Thyroid gland (tissue), 4 donors: ENCODE measurements around the gene NOTCH2. TPM values are rescaled to one million over a fixed set of nuclear protein-coding genes. Genes with fewer than 3 reads are reported as not detected.
"Not testable (repeated sequence)": the region's sequence is repeated elsewhere in the genome, so short reads cannot be mapped to it uniquely, and the experiment has no call there.

Experiments
- DNase-seq, 2 donors: peaks; one replicate each; pipeline ENCODE4 v3.0.0-alpha.2; 2019
- H3K27ac ChIP-seq, 3 donors: fragments of 200-600 bp; sonication (generic); 1 replicate in 2 of 3; 2 replicates in 1 of 3; pipeline ENCODE4 v1.5.1; 2016 to 2019; ENCODE audit warnings: mild to moderate bottlenecking in 1 of 3, moderate library complexity in 1 of 3
- H3K27me3 ChIP-seq: fragments of 200-600 bp; sonication (generic); one replicate; pipeline ENCODE4 v1.5.1; 2019
- H3K36me3 ChIP-seq, 2 donors: fragments of 200-600 bp; sonication (generic); one replicate each; pipeline ENCODE4 v1.5.1; 2016 to 2019
- H3K4me1 ChIP-seq, 2 donors: fragments of 200-600 bp; sonication (generic); one replicate each; pipeline ENCODE4 v1.5.1; 2017 to 2019
- H3K4me3 ChIP-seq, 3 donors: fragments of 200-600 bp; sonication (generic); replicated peaks in 1 of 3; 1 replicate in 2 of 3; 2 replicates in 1 of 3; pipeline ENCODE4 v1.5.1; 2016; ENCODE audit warnings: mild to moderate bottlenecking in 1 of 3
- H3K9me3 ChIP-seq: fragments of 200-600 bp; sonication (generic); one replicate; pipeline ENCODE4 v1.5.1; 2017
- POLR2A ChIP-seq, 2 donors: fragments of 450-650 bp; IDR thresholded peaks; one replicate each; pipeline ENCODE4 v1.6.1; 2017; ENCODE audit warnings: antibody characterized with exemption in 2 of 2, mild to moderate bottlenecking in 2 of 2, moderate library complexity in 1 of 2
- WGBS, 2 donors: methylation state at CpG; one replicate each; pipeline ENCODE4 v1.1.5; 2017; 5-methylcytosine and 5-hydroxymethylcytosine counted together
- intact Hi-C: fragments of 100-400 bp; cut with DNase I; formaldehyde crosslinking; loops from one replicate; pipeline ENCODE4 v1.15.1; 2023
- total RNA-seq, 4 donors: library from RNA; depleted of rRNA; stranded (reverse); fragments of >200 nt; gene quantifications; one replicate each; pipeline ENCODE4 v1.2.3, GENCODE V29; 2016

The NOTCH2 gene
- 100 to 1,000 TPM in 3 of 4 donors, 10 to 100 TPM in 1; 87.2 to 142 (median 115) TPM for total RNA-seq

- no CpG with 5 or more reads among the region's 95 CpGs for WGBS, 2 donors
- H3K27me3 ChIP-seq, H3K4me1 ChIP-seq, H3K9me3 ChIP-seq, H3K36me3 ChIP-seq, intact Hi-C loops: not testable (repeated sequence)
- TF ChIP-seq POLR2A (IDR thresholded peaks at IDR 0.05), result peak in 1 of 2 donors; percentile 79
- Histone ChIP-seq H3K27ac (peak within 1 kb of the TSS; percentile 50 to 94 (median 89)), H3K4me3 (peak within 1 kb of the TSS in 2 of 3 donors; percentile 30 to 67)
- DNase-seq, result peak; percentile 60 to 62
Measured at GRCh38 chr1:120069067-120069919, at the start of gene NOTCH2. NOTCH2 (minus strand) TSS chr1:120069662; CDS start chr1:120069406, 256 bp downstream.

DNA sequence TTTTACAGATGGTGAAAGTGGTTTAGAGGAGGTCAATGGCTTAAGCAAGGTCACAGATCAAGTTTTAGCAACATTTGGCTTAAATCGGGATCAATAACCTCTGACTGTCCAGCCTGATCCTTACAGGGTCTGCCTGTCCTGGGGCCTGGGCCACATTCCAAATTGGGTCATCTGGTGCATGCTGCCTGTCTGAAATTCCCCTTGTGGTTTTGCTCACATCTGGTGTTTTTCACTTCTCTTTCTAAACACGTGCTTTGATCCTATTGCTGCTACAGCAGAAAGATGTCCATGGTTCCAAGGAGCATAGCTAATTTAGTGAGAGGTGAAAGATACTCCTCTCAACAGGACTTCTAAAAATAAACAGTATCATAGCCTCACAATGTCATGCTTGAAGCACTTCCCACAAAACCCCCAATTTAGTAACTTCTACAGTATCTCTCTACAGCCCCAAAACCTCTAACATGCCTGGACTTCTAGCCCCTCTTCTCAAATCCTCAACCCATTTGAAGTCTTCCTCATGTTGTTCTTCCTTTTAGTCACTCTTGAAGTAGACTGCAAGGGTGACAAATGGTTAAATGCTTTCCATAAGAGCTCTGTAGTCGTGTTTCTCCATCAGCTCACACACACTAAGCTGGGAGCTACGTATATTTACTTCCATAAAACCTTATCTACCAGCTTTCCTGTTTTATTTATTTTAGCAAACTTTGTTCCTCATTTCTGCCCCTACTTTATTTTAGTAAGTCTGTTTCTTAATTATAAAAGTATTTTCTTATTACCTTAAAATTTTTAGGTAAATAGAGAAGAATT is 48.1 kb upstream of the NOTCH2 start:
- H3K27me3 ChIP-seq, H3K27ac ChIP-seq, intact Hi-C loops, H3K36me3 ChIP-seq, H3K4me1 ChIP-seq, H3K9me3 ChIP-seq, H3K4me3 ChIP-seq: not testable (repeated sequence)
- peak in 1 of 2 donors; percentile 7 for DNase-seq
- 65 to 73% methylated on average over 2 of the region's 4 CpGs for WGBS, 2 donors

DNA sequence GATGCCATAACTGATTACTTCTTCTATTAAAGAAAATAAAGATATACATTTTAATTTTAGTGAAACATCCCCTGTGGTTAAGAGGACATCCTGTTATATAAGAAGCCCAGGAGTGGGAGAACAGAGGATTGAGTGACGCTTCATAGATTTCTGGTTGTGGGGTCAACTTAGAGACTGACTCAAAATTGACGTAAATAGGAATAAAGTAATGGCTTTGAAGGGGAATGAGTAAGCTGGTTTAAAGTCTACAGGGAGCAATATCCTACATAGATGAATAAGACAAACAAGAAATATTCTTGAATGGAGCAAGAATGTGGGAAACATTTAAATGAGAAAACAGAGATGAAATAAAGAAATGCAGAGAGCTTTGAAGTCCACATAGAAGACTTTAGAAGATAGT is 46.6 kb upstream of the NOTCH2 start:
- H3K4me1 ChIP-seq, H3K36me3 ChIP-seq, H3K4me3 ChIP-seq, H3K27me3 ChIP-seq, H3K27ac ChIP-seq, H3K9me3 ChIP-seq, intact Hi-C loops, DNase-seq: not testable (repeated sequence)
- 99% methylated on average over 2 of the region's 2 CpGs for WGBS, 2 donors

- DNase-seq, H3K9me3 ChIP-seq, H3K27ac ChIP-seq, H3K27me3 ChIP-seq, H3K4me3 ChIP-seq, H3K4me1 ChIP-seq, intact Hi-C loops, H3K36me3 ChIP-seq: not testable (repeated sequence)
- WGBS, 2 donors, result 83% methylated on average over 2 of the region's 3 CpGs; no CpG with 5 or more reads in 1 of the 2 donors
Measured at GRCh38 chr1:120113134-120113533, 43.7 kb upstream of the NOTCH2 start.

GRCh38 chr1:120112212-120112611 is 42.8 kb upstream of the NOTCH2 start:
- H3K27ac ChIP-seq, result not testable (repeated sequence)
- WGBS, 2 donors, result 71 to 79% methylated on average over 5 of the region's 5 CpGs

GRCh38 chr1:120111771-120112170 is 42.3 kb upstream of the NOTCH2 start:
- H3K27me3 ChIP-seq, H3K4me3 ChIP-seq, intact Hi-C loops, H3K36me3 ChIP-seq, H3K4me1 ChIP-seq, DNase-seq, H3K9me3 ChIP-seq, H3K27ac ChIP-seq: not testable (repeated sequence)
- WGBS, 2 donors, result no CpG with 5 or more reads among the region's 3 CpGs

More at GRCh38 chr1:120112212-120112611, 42.8 kb upstream of the NOTCH2 start:
- intact Hi-C loops, H3K9me3 ChIP-seq, DNase-seq, H3K27me3 ChIP-seq, H3K36me3 ChIP-seq, H3K4me1 ChIP-seq, H3K4me3 ChIP-seq: not testable (repeated sequence)

GRCh38 chr1:120111008-120111407 is 41.5 kb upstream of the NOTCH2 start:
- intact Hi-C loops, H3K27me3 ChIP-seq, H3K36me3 ChIP-seq, DNase-seq, H3K9me3 ChIP-seq, H3K27ac ChIP-seq, H3K4me3 ChIP-seq, H3K4me1 ChIP-seq: not testable (repeated sequence)
- 86% methylated on average over 1 of the region's 2 CpGs for WGBS, 2 donors

- intact Hi-C loops, H3K4me1 ChIP-seq, H3K27ac ChIP-seq, DNase-seq, H3K9me3 ChIP-seq, H3K36me3 ChIP-seq, H3K27me3 ChIP-seq, H3K4me3 ChIP-seq: not testable (repeated sequence)
- WGBS, 2 donors, result 89 to 93% methylated on average over 7 of the region's 9 CpGs
Measured at GRCh38 chr1:120109656-120110055, 40.2 kb upstream of the NOTCH2 start.

GRCh38 chr1:120109180-120109579 is 39.7 kb upstream of the NOTCH2 start:
- H3K4me3 ChIP-seq, H3K36me3 ChIP-seq, DNase-seq, H3K27me3 ChIP-seq, H3K27ac ChIP-seq, intact Hi-C loops, H3K9me3 ChIP-seq, H3K4me1 ChIP-seq: not testable (repeated sequence)
- 93% methylated on average over 10 of the region's 10 CpGs for WGBS, 2 donors

DNA sequence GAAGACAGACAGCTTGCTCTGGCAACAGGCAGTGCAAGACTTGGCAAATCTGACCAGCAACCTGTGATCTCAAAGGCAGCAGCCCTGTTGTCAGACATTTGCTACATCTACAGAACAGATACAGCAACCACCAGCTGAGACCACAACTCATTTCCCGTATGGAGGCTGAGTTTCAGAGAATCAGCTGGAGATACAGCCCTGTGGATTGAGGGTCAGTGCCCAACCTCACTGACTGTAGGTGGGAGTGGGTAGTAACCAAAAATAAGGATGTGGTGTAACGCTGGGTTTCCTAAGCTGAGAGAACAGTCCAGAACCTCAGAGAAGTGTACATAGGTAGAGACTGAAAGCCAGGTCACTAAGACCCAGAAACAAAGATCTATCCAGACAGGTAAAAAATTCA is 35.8 kb upstream of the NOTCH2 start:
- H3K4me3 ChIP-seq, intact Hi-C loops, H3K27ac ChIP-seq, H3K27me3 ChIP-seq, H3K9me3 ChIP-seq, H3K36me3 ChIP-seq, DNase-seq, H3K4me1 ChIP-seq: not testable (repeated sequence)
- WGBS, 2 donors, result 95% methylated on average over 1 of the region's 2 CpGs

DNA sequence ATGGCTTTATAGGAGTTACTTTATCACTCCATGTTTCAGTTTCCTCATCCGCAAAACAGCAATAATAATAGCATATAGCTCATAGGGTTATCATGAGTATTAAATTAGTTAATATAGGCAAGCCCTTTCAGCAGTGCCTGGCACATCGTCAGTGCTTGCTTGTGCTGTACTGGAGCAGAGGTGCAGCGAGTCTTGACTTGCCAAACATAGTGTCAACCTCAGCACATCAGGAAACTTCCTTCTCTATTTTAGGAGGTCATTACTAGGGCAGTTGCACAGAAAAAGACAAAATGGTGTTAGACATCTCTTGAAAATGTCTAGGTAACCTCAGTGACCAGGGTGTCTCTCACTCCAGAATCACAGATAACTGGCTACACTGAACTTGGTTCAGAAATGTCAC is 34.3 kb upstream of the NOTCH2 start:
- H3K4me1 ChIP-seq, H3K4me3 ChIP-seq, intact Hi-C loops, DNase-seq, H3K27me3 ChIP-seq, H3K27ac ChIP-seq, H3K36me3 ChIP-seq, H3K9me3 ChIP-seq: not testable (repeated sequence)
- no CpG with 5 or more reads among the region's 3 CpGs for WGBS, 2 donors

DNA sequence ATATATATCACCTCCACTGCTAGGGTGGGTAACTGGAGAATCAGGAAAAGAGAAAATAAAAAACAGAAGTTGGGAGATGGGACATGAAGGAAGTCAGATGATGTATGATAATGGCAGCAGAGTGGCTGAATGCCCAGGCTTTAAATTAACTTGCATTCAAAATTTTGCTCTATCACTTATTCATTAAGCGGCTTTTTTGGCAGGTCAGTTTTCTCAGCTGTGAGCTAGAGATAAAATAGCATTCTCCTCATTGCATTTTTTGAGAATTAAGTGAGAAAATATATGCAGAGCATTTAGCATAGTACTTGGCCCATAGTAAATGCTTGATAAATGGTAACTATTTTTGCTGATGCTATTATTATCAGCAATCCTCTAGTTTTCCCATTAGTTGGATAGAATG is 32.1 kb upstream of the NOTCH2 start:
- H3K36me3 ChIP-seq, H3K27ac ChIP-seq, H3K9me3 ChIP-seq, H3K4me1 ChIP-seq, DNase-seq, intact Hi-C loops, H3K4me3 ChIP-seq, H3K27me3 ChIP-seq: not testable (repeated sequence)
- 77 to 90% methylated on average over 1 of the region's 1 CpG for WGBS, 2 donors

DNA sequence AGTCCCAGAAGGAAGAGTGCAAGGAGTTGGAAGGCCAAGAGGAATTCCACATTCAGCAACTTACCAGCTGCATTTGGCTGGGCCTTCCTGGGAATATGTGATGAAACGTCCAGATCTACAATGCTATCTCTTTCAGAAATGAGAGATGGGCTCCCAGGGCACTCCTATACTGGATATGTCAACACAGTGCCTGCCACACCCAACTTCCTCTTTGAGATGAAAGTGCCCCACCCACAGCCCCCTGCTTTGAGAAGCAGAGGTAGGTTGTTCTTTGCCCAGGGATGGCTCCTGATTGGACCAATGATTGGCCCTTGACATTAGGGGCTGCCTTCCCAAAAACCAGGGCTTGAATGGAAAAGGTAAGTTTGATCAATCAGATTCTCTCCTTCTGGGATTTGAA is 31.1 kb upstream of the NOTCH2 start:
- H3K4me3 ChIP-seq, H3K36me3 ChIP-seq, H3K27ac ChIP-seq, H3K9me3 ChIP-seq, DNase-seq, H3K4me1 ChIP-seq, intact Hi-C loops, H3K27me3 ChIP-seq: not testable (repeated sequence)
- WGBS, 2 donors, result no CpG with 5 or more reads among the region's 1 CpG
